GM10266 (cell line): Measurements from ENCODE around the gene RFX3.

Experiments used
- DNase-seq: peaks from one replicate; pipeline ENCODE4 v3.0.0; 2012; ENCODE audit errors: extremely low spot score
- CTCF ChIP-seq: IDR thresholded peaks from 2 replicates; pipeline ENCODE4 v1.5.1; 2012; ENCODE audit warnings: mild to moderate bottlenecking, low read depth; ENCODE audit not compliant: control insufficient read depth, insufficient read depth; ENCODE audit errors: missing control alignments

RFX3 gene

DNA sequence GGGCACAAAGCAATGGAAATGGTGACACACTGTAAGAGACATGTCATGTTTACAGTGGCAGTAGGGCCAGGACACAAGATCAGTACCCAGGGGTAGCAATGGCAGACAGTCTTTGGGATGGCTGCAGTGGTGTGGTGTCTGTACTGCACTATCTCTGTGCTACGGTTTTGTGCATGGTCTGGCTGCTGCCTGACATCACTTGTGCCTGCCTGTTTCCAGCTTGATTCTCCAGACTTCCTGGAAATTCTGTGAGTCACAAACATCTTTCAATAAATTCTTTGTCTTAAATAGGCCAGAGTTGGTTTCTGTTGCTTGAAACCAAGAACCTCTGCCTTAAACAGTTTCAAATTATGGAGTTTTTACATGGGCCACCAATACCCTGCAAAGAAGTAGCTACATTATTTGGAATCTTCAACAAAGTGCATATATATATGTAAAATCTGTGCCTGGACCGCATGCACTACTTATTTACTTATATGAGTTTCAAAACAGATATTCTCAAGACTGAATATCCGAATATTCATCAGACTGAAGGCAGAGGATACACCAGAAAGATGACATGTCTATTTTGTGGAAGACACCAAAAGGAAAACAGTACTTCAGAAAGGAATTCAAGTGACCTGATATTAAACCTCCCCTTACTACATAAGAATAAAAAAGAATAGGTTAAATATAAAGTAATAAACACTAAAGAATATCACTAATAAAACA is 188.1 kb downstream of the RFX3 start:
- no peak for TF ChIP-seq CTCF
- DNase-seq: no peak

- TF ChIP-seq CTCF: no peak
Measured at GRCh38 chr9:3336951-3337350, 188.8 kb downstream of the RFX3 start.

DNA sequence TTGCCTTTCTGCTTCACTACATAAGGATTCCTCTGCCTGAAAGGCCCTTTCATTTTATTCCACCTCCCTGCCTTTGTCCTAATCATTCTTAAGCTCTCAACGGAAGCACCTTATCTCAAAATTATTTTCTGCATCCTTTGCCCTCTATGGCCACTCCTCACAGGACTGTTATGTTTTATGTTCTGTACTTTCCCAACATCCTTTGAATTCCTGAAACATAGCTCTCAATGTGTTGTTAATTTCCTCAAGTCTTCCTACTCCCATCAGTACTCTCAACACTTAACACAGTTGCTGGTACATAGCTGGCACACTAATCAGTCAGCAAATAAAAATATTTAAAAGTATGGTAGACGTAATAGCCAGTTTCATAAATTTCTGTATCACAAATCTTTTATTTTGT is 193.0 kb downstream of the RFX3 start:
- no peak for DNase-seq
- TF ChIP-seq CTCF: no peak

More at GRCh38 chr9:3336951-3337350, 188.8 kb downstream of the RFX3 start:
- DNase-seq: no peak

GRCh38 chr9:3331801-3332200 is 194.0 kb downstream of the RFX3 start:
- no peak for TF ChIP-seq CTCF
- no peak for DNase-seq

DNA sequence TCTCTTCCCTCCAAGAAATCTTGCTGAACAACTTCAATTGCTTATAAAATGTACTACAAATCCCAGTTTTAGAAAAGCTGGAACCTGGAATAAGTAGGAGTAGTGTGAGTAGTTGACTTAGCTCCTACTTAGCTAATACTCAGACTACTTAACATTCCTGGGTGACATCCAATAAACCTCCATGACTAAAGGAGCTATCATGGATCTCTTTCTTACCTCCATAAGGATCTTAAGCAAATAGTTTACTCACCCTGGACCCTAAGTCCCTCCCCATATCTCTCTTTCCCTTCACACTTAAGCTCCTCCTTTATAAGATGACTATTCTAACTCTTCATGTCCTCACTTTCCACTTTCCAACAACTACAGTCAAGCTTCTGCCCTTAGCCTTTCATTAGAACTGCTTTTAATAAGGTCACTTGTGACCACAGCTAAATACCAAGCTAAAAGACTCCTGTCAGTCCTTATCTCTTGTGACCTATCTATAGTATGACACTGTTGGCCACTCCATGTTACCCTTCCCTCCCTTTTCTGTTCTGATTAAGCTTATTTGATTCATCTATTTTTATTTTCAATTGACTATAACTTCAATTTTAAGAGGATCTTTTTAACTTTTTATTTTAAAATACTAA is 194.9 kb downstream of the RFX3 start:
- no peak for DNase-seq
- no peak for TF ChIP-seq CTCF

GRCh38 chr9:3329361-3329760 is 196.4 kb downstream of the RFX3 start:
- TF ChIP-seq CTCF: no peak
- no peak for DNase-seq

- DNase-seq: no peak
- no peak for TF ChIP-seq CTCF
Measured at GRCh38 chr9:3323714-3324113, 202.1 kb downstream of the RFX3 start.
